Body of pancreas (tissue), 4 donors: ENCODE results near the gene TAS1R3. TPM values are rescaled to one million over a fixed set of nuclear protein-coding genes. Genes with fewer than 3 reads are reported as not detected.
A peak's percentile ranks its signal among the peaks of the same experiment; 100 is the strongest.
"Not testable (repeated sequence)": the region's sequence is repeated elsewhere in the genome, so short reads cannot be mapped to it uniquely, and the experiment has no call there.

Experiments
- ATAC-seq: fragments of 150-250 bp; one replicate; pipeline ENCODE4 v1.9.1; 2016
- DNase-seq, 4 donors: peaks; one replicate each; pipeline ENCODE4 v3.0.0-alpha.2; 2019
- H3K27ac ChIP-seq, 4 donors: fragments of 200-600 bp; sonication (generic); 1 replicate in 3 of 4; 2 replicates in 1 of 4; pipeline versions ENCODE4 v1.5.1 to v1.6.1; 2016 to 2019; ENCODE audit warnings: mild to moderate bottlenecking in 1 of 4, mixed read lengths in 1 of 4, moderate library complexity in 1 of 4
- H3K27me3 ChIP-seq, 2 donors: fragments of 200-600 bp; sonication (generic); one replicate each; pipeline ENCODE4 v1.6.0; 2016; ENCODE audit warnings: mild to moderate bottlenecking in 1 of 2
- H3K36me3 ChIP-seq, 2 donors: fragments of 200-600 bp; sonication (generic); replicated peaks in 1 of 2; 2 replicates each; pipeline ENCODE4 v1.5.1; 2016; ENCODE audit warnings: low read depth in 2 of 2; ENCODE audit not compliant: insufficient read depth in 1 of 2
- H3K4me1 ChIP-seq: fragments of 200-600 bp; sonication (generic); one replicate; pipeline ENCODE4 v1.6.0; 2016
- H3K4me3 ChIP-seq, 2 donors: fragments of 200-600 bp; sonication (generic); 1 replicate in 1 of 2; 2 replicates in 1 of 2; pipeline ENCODE4 v1.5.1; 2016 to 2019
- H3K9me3 ChIP-seq, 3 donors: fragments of 200-600 bp; sonication (generic); 1 replicate in 2 of 3; 2 replicates in 1 of 3; pipeline ENCODE4 v1.5.1; 2016
- CTCF ChIP-seq, 7 experiments: fragments of 450-650 bp in 4 of 7; fragments of 200-600 bp in 3 of 7; sonication (generic) in 3 of 7; IDR thresholded peaks; one replicate each; pipeline ENCODE4 v1.5.1; 2016 to 2019; ENCODE audit warnings: antibody characterized with exemption in 7 of 7
- POLR2A ChIP-seq, 3 donors: fragments of 450-650 bp; IDR thresholded peaks; one replicate each; pipeline ENCODE4 v1.6.1; 2016; ENCODE audit warnings: antibody characterized with exemption in 3 of 3, mild to moderate bottlenecking in 2 of 3
- WGBS, 2 donors: methylation state at CpG; one replicate each; pipeline ENCODE4 v1.1.5; 2017; 5-methylcytosine and 5-hydroxymethylcytosine counted together
- intact Hi-C: fragments of 100-400 bp; cut with DNase I; formaldehyde crosslinking; loops from one replicate; pipeline ENCODE4 v1.15.1; 2023
- total RNA-seq, 2 donors: library from RNA; depleted of rRNA; stranded (reverse); fragments of >200 nt; gene quantifications; one replicate each; pipeline ENCODE4 v1.1.0, GENCODE V29; 2016

Gene TAS1R3
- total RNA-seq, 2 donors from 2014 or later, result 0.26 TPM; not detected in 1

DNA sequence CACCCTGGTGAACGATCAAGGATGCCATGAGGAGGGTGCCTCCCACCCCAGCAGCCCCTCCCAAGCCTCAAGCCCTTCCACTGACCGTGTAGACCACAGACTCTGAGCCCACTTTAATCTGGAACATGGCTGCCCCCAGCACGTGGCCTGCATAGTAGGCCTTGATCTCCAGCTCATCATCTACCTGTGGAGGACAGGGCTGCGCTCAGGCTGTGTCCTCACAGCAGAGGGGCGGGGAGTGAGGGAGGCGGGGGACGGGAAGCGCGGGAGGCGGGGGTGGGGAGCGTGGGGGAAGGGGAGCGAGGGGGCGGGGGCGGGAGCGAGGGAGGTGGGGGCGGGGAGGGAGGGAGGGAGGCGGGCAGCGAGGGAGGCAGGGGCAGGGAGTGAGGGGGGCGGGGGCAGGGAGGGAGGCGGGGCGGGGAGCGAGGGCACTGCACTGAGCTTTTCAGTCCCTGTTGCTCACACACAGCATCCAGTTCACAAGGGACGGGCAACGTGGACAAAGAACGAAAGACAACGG is 15.6 kb upstream of the TAS1R3 start:
- Histone ChIP-seq H3K9me3 (no peaks in the 10 kb centered on the region), H3K4me1 (peaks cover 22% of the 10 kb centered on the region), H3K4me3 (no peak overlapping the region), H3K36me3 (peaks cover 9 to 32% of the 10 kb centered on the region in 2 donors), H3K27me3 (no peaks in the 10 kb centered on the region), H3K27ac (no peak overlapping the region)
- ATAC-seq (no peak), DNase-seq (no peak)
- TF ChIP-seq CTCF (IDR thresholded peaks at IDR 0.05) (no peak), POLR2A (IDR thresholded peaks at IDR 0.05) (no peak)
- intact Hi-C loops, result no loop called here
- 82 to 88% methylated on average over 7 to 13 of the region's 26 CpGs for WGBS, 2 donors

- DNase-seq, H3K4me3 ChIP-seq, H3K27ac ChIP-seq, H3K27me3 ChIP-seq, ATAC-seq, intact Hi-C loops, H3K9me3 ChIP-seq: not testable (repeated sequence)
- WGBS, 2 donors, result 89% methylated on average over 8 of the region's 8 CpGs
- peaks cover 26% of the 10 kb centered on the region for H3K4me1 ChIP-seq
- H3K36me3 ChIP-seq, result peaks cover 9 to 32% of the 10 kb centered on the region in 2 donors
These were observed 14.9 kb upstream of the TAS1R3 start for GRCh38 chr1:1316199-1316598.

DNA sequence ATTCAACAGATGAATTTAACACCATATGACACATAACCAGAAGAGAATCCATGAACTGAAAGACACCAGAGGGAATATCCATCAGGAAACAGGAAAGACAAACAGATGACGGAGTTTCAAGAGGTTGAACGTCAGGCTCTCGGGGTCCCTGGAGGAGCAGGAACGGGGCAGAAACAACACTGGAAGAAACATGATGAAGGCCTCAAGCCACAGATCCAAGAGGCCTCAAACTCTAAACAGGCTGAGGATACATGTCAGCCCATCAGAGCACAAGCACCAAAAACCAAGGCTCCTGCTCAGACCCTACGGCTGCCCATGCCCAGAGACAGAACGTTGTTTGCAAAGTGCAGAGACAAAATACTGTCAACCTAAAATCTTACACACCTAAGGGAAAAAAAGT is 13.7 kb upstream of the TAS1R3 start:
- intact Hi-C loops, result no loop called here
- H3K4me1 ChIP-seq, result peaks cover 37% of the 10 kb centered on the region

GRCh38 chr1:1318131-1318652 is 12.9 kb upstream of the TAS1R3 start:
- TF ChIP-seq CTCF (IDR thresholded peaks at IDR 0.05), result no peak
- no peak for TF ChIP-seq POLR2A (IDR thresholded peaks at IDR 0.05)
- Histone ChIP-seq H3K9me3 (no peaks in the 10 kb centered on the region), H3K4me3 (no peak overlapping the region), H3K4me1 (peaks cover 43% of the 10 kb centered on the region), H3K27me3 (no peaks in the 10 kb centered on the region), H3K27ac (peak overlapping the region in 3 of 4 donors; percentile 25 to 77 (median 73)), H3K36me3 (peaks cover 3 to 17% of the 10 kb centered on the region in 2 donors)
- intact Hi-C loops, result no loop called here
- 69% methylated on average over 9 of the region's 9 CpGs for WGBS, 2 donors
- peak; percentile 90 for ATAC-seq
- DNase-seq, result peak; percentile 82 to 91 (median 88)

More for the DNA sequence above, 13.7 kb upstream of the TAS1R3 start:
- peak overlapping the region in 2 of 4 donors; percentile 73 to 77 for H3K27ac ChIP-seq
- TF ChIP-seq POLR2A (IDR thresholded peaks at IDR 0.05) (no peak), CTCF (IDR thresholded peaks at IDR 0.05) (no peak)
- H3K27me3 ChIP-seq, result no peaks in the 10 kb centered on the region
- ATAC-seq, result no peak
- H3K9me3 ChIP-seq, result no peaks in the 10 kb centered on the region
- DNase-seq, result no peak
- 87 to 93% methylated on average over 6 of the region's 6 CpGs for WGBS, 2 donors
- peaks cover 9 to 23% of the 10 kb centered on the region in 2 donors for H3K36me3 ChIP-seq
- no peak overlapping the region for H3K4me3 ChIP-seq

GRCh38 chr1:1318777-1319645 is 12.1 kb upstream of the TAS1R3 start:
- intact Hi-C loops, result no loop called here
- ATAC-seq (no peak), DNase-seq (no peak)
- Histone ChIP-seq H3K4me3 (no peak overlapping the region), H3K9me3 (no peaks in the 10 kb centered on the region), H3K27ac (peak overlapping the region in 2 of 4 donors; percentile 73 to 77), H3K36me3 (peaks cover 0 to 9% of the 10 kb centered on the region in 2 donors), H3K27me3 (no peaks in the 10 kb centered on the region), H3K4me1 (peaks cover 47% of the 10 kb centered on the region)
- no peak for TF ChIP-seq CTCF (IDR thresholded peaks at IDR 0.05)
- TF ChIP-seq POLR2A (IDR thresholded peaks at IDR 0.05), result no peak
- WGBS, 2 donors, result 85% methylated on average over 21 to 33 of the region's 36 CpGs
